ENCODE results near the gene ABHD3. TPM values are rescaled to one million over a fixed set of nuclear protein-coding genes. Genes with fewer than 3 reads are reported as not detected.

The ABHD3 gene
- total and polyA plus RNA-seq, 2 of the 8 experiments (the other 6 are each of a cell fraction or from before 2014, with no cell fraction given) = 8.4 to 12.1 TPM

- TF ChIP-seq BACH1 (IDR thresholded peaks at IDR 0.05; ENCODE audit: low read length) (no peak), E2F6 (IDR thresholded peaks at IDR 0.05) (no peak), RNF2 (IDR thresholded peaks at IDR 0.05; ENCODE audit: borderline replicate concordance, low read depth, low read length, missing control alignments, poor library complexity, severe bottlenecking) (no peak), EP300 (IDR thresholded peaks at IDR 0.05; ENCODE audit: borderline replicate concordance in 1 of 2, low read depth in 2 of 2, low read length in 2 of 2) (no peak), HDAC6 (IDR thresholded peaks at IDR 0.05; ENCODE audit: low read depth, low read length) (no peak), ZNF274 (IDR thresholded peaks at IDR 0.05; ENCODE audit: borderline replicate concordance, extremely low read depth, low read length) (no peak), YY1 (IDR thresholded peaks at IDR 0.05; ENCODE audit: low read depth, low read length) (no peak), SRF (IDR thresholded peaks at IDR 0.05; ENCODE audit: low read depth, low read length) (no peak)
Observed at GRCh38 chr18:21743166-21743832, 38.7 kb upstream of the ABHD3 start (continued).

Measured in H1 (cell line).